PFSK-1 (cell line): ENCODE results near the gene IGF1R.

Source experiments
- FOXP2 ChIP-seq: optimal IDR thresholded peaks from 2 replicates; pipeline ENCODE3; 2011; ENCODE audit warnings: borderline replicate concordance, control low read depth, inconsistent platforms; ENCODE audit not compliant: insufficient read depth; ENCODE audit errors: extremely low read length, extremely low read depth
- POLR2AphosphoS5 ChIP-seq: IDR thresholded peaks from 2 replicates; pipeline ENCODE4 v1.6.1; 2012; ENCODE audit warnings: low read depth, mild to moderate bottlenecking, control low read depth, low read length, moderate library complexity
- REST ChIP-seq, 2 experiments: IDR thresholded peaks; 2 replicates each; pipeline versions ENCODE4 v1.6.1 to v1.8.0; 2011 to 2012; ENCODE audit warnings: low read depth in 2 of 2, low read length in 2 of 2, control low read depth in 1 of 2, inconsistent platforms in 1 of 2, mild to moderate bottlenecking in 1 of 2, moderate library complexity in 1 of 2; ENCODE audit not compliant: insufficient read depth in 1 of 2
- SIN3A ChIP-seq: IDR thresholded peaks from 2 replicates; pipeline ENCODE4 v1.6.1; 2012; ENCODE audit warnings: mild to moderate bottlenecking, low read length, moderate library complexity, borderline replicate concordance; ENCODE audit not compliant: insufficient read depth
- TAF1 ChIP-seq: IDR thresholded peaks from 2 replicates; pipeline ENCODE4 v1.6.1; 2012; ENCODE audit warnings: low read length, control low read depth, borderline replicate concordance; ENCODE audit not compliant: insufficient read depth

Gene IGF1R

DNA sequence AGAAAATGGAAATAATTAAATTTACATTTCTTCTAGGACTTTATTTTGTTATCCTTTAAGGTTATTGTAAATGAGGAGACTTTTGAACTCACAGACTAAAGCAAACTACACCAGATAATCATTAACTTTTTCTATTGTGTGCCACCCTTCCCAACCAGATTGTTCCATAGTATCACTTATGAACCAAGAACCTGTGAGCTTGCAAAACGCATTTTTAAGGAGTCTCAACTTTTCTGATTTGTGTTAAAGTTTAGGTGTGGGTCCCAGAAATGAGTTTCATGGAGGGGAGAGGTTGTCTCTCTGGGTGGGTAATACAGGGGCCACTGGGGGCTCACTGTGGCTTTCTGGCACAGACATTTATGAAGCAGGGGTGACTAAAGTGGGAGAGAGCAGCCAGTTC lies 75.7 kb downstream of the IGF1R start:
- no peak for TF ChIP-seq POLR2AphosphoS5
- no peak for TF ChIP-seq FOXP2
- no peak for TF ChIP-seq TAF1
- TF ChIP-seq REST (IDR thresholded peaks at IDR 0.05; ENCODE audit: insufficient read depth in 1 of 2, low read depth in 2 of 2, low read length in 2 of 2) = no peak
- no peak for TF ChIP-seq SIN3A

- TF ChIP-seq SIN3A (no peak), POLR2AphosphoS5 (no peak), FOXP2 (no peak), REST (IDR thresholded peaks at IDR 0.05; ENCODE audit: insufficient read depth in 1 of 2, low read depth in 2 of 2, low read length in 2 of 2) (no peak), TAF1 (no peak)
Measured at GRCh38 chr15:98724494-98724893, 76.2 kb downstream of the IGF1R start.

- TF ChIP-seq POLR2AphosphoS5 (no peak), FOXP2 (no peak), SIN3A (no peak), TAF1 (no peak), REST (IDR thresholded peaks at IDR 0.05; ENCODE audit: insufficient read depth in 1 of 2, low read depth in 2 of 2, low read length in 2 of 2) (no peak)
Measured at GRCh38 chr15:98725874-98726273, 77.5 kb downstream of the IGF1R start.

DNA sequence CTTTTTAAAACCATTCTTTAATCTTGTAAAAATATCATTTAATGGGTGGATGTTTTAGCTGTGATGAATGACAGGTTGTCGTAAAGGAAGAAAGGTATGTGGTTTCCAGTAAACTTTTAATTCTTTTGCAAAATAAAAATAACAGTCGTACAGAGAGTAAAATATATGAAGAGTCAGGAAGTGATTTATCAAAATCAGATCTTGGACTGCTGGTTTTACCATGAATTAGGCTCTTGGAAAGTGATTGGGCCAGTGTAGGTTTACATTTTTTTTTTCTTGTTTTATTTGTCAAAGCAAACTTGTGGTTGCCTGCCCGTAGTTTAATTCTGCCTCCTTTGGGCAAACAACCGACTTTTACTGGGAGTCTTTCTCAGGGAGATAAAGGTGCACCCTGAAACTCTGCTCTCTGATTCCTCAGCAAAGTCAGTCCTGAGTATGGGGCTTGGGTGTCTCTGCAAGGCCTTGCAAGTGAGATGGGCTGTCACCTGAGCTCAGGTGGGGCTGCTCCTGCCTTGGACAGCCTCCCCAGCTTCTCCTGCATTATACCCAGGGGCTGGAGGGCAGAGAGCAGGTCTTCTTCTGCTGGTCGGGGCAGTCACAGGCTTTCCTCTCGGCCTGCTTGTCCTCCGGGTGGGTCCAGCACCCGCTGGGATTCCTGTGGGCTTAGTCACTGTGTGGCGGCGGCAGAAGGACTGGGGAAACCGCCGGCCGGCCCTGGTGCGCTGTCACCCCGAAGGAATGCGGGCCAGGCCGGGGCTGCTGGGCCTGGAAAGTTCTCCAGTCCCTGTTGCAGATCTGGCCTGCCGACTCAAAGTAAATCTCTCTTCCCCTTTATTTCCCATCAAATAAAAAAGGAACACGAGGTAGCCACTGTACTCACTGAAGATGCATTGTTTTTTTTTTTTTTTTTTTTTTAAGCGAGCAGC lies 79.0 kb downstream of the IGF1R start:
- TF ChIP-seq TAF1 (no peak), REST (IDR thresholded peaks at IDR 0.05; ENCODE audit: insufficient read depth in 1 of 2, low read depth in 2 of 2, low read length in 2 of 2) (no peak), POLR2AphosphoS5 (no peak), SIN3A (no peak), FOXP2 (no peak)
